Amniotic epithelial cell (primary cell): Measurements from ENCODE around the gene LRRC36.
"Not testable (repeated sequence)": the region's sequence is repeated elsewhere in the genome, so short reads cannot be mapped to it uniquely, and the experiment has no call there.

Experiments
- DNase-seq: peaks from one replicate; pipeline ENCODE4 v3.0.0-alpha.2; 2010; ENCODE audit warnings: low read depth

Gene LRRC36

DNA sequence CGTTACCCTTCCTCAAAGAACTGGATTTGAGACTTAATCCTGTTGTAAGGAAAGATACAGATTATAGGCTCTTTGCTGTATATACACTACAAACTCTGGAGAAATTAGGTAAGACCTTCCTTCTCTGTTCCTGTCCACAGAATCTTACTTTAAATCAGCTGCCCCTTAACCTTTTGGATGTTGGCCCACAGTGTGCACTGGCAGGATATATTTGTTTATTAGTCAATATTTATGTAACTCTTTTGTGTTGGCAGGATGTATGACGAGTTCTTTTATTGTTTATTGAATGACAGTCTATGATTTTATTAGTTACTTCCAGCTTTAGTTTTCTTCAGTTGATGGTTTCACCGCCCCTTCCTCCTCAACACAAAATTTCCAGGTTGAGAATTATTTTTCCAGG lies 19.7 kb downstream of the LRRC36 start:
- no peak for DNase-seq

DNA sequence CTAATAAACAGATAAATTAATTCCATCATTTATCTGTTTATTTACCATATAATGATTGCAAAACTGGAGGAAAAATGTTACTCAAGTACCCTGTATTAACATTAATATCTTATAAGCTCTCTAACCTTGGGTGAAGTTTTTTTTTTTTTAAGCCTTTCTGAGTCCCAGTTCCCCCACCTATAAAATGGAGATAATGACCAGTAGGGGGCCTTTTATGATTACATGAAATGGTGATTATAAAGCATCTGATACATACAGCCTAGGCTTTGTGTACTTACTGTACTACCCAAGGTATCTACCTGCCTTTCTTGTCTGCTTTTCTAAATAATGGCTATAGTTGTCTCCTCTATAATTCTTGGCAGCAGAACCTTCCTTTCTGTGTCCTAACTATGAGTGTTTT lies 22.6 kb downstream of the LRRC36 start:
- DNase-seq = peak; percentile 26

DNA sequence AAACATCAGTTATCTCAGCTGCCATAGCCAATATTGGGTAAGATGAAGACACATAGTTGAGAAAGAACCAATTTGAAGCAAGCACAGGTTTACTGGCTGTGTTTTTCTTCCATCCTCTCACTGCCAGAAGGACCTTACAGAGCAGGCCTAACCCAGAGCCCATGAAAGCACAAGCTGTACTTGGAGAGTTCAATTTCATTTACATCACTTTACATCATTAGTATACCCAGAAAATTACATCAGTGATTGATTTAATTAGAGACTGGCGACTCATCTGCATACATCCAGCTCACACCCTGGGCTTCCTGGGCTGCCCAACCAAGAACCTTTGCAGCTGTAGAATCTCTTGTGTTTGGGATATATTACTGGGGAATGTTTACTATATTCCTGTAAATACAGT lies 23.7 kb downstream of the LRRC36 start:
- DNase-seq = no peak

DNA sequence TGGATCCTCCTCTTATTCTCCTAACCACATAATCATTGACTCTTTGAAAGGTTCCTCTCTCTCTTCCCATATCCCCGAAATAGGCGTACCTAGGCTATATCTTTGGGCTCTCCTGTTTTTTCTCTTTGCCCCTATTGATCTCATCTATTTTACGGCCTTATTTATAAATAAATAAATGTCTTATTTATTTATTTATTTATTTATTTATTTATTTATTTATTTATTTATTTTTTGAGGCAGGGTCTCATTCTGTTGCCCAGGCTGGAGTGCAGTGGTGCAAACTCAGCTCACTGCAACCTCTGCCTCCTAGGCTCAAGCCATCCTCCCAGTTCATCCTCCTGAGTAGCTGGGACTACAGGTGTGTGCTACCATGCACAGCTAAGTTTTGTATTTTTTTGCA lies 25.8 kb downstream of the LRRC36 start:
- not testable (repeated sequence) for DNase-seq

DNA sequence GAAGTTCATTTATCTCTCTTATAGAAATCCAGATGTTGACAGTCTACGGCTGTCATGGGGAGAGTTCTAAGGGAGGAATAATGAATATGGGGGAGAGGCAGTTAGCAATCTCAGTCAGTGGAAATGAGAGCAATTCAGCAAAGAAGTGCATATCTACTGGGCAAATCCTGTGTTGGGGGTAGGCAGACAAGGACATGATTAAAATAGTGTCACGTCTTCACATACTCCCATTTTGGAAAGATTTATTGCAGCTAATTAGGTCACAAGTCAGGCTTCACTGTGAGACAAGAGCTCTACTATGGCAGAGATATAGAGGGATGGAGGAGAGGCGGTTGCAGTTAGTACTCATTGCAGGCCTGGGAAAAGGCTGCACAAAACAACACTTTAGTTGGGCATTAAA lies 29.8 kb downstream of the LRRC36 start:
- no peak for DNase-seq

DNA sequence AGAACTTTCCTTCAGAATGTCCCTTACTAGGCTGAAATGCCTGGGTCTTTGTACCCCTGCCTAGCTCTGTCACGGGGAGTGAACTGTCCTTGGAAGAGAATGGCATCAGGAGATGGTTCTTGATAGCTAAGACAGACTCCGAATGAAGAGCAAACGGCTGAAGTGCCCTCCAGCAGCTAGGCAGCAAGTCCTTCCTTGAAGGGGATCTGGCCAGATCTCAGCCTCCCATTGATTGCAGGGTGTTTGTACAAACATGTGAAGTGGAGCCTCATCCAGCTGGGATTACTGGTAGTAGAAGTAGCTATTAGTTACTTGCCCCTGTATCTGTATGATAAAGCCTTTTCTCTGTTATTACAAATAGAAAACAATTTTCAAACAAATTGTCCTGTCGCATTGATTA lies 30.9 kb downstream of the LRRC36 start:
- DNase-seq = no peak

DNA sequence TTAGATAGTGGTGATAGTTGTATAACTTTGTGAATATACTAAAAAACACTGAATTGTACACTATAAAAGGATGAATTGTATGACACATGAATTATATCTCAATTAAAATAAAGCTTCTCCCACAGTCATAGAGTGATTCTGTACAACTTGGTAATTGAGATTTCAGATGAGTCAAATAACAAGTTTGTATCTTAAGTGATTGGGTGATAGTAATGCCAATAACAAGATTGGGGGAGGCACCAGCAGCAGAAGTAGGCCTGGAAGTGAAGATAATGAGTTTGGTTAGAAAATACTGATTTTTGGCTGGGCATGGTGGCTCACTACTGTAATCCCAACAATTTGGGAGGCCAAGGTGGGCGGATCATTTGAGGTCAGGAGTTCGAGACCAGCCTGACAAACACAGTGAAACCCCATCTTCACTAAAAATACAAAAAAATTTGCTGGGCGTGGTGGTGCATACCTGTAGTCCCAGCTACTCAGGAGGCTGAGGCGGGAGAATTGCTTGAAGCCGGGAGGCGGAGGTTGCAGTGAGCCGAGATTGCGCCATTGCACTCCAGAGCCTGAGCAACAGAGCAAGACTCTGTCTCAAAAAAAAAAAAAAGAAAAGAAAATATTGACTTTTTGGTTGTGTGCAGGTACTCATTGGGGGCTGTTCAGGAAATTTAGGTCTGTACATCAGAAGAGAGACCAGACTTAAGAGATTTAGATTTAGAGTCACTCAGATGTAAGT lies 33.1 kb downstream of the LRRC36 start:
- DNase-seq = not testable (repeated sequence)

DNA sequence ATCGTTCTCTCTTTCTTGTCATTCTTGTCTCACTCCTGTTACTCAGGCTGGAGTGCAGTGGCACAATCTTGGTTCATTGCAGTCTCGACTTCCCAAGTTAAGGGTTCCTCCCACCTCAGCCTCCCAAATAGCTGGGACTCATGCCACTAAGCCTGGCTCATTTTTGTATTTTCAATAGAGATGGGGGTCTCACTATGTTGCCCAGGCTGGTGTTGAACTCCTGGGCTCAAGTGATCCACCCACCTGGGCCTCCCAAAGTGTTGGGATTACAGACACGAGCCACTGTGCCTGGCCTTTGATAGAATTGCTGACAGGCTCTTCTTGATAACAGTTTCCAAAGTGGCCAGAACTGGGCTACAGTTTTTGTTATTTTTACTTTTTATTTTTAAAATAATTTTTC lies 34.4 kb downstream of the LRRC36 start:
- DNase-seq = no peak

DNA sequence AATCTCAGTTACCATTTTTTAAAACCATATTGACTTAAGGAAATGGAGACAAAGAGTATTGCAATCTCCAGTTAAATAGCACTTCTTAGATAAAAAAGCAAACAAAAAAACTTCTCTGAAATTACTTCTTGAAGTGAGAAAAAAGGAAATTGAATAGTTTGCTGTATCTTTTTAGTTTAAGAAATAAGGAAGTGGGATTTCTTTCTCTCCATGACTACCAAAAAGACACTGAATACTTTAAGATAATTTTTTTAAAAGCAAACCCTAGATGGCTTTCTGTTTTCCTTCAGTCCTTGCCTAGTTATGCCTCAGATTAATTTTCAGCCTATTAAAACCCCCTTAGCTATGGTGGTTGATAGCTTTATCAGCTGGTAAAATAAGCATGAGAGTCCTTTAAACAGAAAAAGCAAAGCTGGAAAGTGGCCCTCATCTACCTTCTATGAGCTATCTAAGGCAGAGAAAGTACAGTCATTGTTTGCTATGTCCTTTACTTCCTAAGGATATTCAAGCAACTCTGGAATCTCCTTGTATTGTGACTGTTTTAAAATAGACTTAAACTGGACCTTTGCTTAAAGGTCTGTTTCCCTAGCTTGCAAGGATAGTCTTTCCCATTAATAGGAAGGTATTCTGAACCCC lies 38.1 kb downstream of the LRRC36 start:
- DNase-seq = no peak

DNA sequence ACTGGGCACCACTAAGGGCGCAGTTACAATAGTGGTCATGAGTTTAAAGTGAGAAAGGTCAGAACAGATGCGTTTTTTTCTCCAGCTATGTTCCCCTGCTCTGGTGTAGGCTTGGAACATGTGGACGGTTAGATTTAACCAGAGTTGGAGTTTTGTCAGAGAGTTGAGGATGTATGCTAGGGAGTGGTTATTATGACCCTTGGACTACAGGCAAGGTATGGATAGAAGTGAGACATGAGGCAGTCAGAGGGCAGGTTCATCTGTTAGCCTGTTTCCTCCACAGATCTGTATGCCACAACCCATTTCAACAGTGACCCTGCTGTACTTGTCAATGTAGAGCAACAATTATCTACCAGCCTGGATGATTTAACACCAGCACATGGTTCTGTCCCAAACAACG lies 44.0 kb downstream of the LRRC36 start:
- DNase-seq = no peak

DNA sequence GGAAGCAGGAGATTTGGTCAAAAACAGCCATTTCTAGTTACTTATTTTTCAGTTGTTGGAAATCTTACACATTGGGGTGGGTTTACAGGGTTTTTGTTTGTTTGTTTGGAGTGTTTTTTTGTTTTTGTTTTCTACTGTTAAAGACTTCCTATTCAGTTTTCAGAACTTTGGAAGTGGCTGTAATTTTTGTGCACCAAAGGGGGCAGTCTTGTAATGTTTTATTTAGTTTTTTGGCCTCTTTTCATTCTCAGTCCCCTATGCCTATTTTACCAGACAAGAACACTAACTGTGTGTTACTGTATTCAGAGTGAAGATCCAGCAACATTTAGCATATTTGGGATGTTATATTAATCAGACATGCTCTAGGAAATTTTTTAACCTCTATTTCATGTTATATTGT lies 46.0 kb downstream of the LRRC36 start:
- DNase-seq = peak; percentile 15

DNA sequence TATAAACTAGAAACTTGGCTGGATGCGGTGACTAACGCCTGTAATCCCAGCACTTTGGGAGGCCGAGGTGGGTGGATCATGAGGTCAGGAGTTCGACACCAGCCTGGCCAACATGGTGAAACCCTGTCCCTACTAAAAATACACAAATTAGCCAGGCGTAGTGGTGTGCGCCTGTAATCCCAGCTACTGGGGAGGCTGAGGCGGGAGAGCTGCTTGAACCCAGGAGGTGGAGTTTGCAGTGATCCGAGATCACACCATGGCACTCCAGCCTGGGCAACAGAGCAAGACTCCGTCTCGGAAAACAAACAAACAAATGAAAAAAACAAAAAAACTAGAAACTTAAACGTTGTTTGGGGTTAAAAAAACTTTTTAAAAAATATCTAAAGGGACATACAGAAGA lies 49.4 kb downstream of the LRRC36 start:
- DNase-seq = not testable (repeated sequence)

DNA sequence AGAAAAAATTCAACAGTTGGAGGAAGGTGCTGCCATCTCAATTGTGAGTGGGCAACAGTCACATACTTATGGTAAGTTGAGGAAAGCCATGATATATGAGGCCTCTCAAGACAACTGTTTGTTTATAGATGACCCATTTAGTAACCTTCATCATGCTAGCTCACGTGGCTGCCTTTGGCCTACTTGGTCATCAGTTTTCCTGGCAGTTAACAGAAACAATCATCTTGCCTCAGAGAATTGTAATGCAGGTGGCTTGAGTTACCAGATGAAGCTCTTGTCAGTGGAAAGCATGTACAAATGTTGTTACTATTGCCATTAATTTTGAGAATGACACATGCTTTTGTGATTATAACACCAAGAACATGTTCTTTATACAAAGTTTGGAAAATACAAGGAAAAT lies 52.0 kb downstream of the LRRC36 start:
- DNase-seq = peak; percentile 24

DNA sequence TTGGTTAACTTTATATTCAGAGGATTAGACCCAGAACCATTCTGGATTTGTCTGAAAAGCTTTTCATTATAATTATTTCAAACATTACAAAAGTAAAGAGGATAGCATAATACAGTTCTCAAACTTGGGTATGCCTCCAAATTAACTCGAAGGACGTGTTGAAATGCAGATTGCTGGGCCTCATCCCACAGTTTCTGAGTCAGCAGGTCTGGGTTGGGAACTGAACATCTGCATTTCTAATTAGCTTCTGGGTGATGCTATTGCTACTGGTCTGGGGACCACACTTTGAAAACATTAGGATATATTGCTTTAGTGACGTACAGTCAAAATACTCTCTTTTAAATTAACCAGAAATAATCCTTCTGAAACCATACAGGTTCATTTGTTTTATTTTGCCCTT lies 56.7 kb downstream of the LRRC36 start:
- DNase-seq = no peak

DNA sequence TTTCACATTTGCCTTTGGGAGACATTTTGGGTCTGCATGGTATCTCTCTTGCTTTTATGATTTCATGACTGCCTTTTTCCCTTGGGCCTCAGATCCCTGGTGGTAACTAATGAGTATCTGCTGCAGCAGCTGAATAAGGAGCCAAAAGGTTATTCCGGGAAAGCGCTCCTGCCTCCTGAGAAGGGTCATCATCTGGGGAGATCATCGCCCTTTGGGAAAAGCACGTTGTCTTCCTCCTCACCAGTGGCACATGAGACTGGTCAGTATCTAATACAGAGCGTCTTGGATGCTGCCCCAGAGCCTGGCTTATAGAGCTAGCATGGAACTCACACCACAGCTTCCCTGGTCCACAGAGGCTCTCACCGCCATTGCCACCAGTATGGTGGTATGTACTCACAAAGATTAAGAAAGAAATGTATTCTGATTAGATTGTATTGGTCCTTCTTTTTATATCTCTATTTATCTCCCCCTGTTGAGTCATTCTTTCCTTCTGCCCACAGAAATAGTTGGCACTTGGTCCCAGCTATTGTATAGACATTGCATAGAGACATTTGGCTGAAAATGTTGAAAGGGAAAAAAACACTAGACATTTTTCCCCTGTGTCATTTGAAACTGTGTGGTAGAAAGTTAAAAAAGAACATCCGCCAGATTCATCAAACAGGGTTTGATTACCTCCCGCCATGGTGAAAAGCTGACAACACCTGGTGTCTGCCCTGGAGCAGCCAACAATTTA lies 58.3 kb downstream of the LRRC36 start:
- no peak for DNase-seq

DNA sequence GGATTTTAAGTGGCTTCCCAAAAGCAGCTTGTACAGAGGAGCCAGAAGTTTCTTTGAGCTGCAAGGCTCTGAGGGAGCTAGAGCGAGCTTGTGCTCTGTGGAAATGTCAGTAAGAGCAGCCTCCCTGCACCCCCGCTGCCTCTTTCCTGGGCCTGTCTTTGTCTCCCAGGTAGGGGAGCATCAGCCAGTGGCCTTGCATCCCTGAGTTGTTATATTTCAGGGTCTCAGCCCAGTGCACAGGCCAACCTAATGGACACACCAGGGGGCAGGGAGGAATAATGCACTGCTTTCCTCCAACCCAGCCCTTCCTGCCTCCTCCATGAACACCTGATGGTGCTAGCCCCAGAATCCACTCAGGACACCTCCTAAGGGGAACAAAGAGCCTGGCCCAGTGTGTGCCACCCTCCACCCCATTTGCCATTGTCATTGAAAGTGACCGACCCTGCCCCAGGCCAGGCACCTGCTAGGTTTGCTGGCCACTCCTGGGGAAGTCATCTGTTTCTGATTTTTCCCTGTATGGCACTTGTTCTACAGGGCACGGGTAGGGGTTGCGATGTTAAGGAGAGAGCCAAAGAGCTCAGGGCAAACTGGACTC lies 60.3 kb downstream of the LRRC36 start:
- no peak for DNase-seq

DNA sequence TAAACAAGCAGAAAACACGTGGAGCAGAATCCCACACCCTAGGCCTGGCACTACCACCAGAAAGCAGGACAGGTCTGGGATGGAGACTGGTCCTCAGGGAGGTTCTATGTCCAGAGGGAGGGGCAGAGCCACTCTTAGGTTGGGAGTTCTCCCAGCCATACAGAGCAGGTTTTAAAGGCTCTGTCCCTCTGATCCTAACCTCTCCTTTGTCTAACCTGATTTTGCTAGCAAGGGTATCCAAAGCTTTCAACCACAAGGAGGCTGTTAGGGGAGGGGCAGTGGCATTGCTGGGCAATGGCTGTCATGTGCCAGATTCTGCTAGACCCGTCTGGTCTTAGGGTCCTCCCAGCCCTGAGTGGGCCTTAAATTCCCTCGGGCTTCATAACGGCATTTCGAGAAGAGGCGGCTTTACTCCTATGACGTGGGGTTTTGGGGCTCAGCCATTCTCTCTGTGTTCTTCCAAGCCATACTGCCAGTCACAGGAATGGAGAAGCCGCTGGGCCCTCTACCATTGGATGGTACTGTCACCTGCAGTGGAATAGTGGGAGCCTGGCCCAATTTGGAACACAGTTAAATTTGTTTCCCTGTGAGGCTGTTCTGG lies 61.0 kb downstream of the LRRC36 start:
- no peak for DNase-seq

DNA sequence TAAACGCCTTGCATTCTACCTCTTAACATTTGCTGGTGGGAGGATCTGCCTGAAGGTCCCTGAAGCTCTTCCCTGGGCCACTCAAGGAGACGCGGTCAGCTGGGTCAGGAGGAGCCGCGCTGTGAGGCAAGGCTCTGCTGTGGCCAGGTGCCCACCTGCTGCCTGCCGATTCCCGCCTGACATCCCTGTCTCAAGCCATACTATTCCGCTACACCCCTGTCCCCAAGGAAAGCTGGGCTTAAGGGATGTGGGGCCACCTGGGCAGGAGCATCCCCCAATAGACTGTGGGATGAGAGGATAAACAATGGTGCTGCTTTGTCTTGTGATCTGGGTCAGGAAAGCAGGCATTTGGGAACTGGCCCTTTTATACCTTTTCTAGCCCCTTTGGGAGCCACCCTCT lies 61.6 kb downstream of the LRRC36 start:
- no peak for DNase-seq

DNA sequence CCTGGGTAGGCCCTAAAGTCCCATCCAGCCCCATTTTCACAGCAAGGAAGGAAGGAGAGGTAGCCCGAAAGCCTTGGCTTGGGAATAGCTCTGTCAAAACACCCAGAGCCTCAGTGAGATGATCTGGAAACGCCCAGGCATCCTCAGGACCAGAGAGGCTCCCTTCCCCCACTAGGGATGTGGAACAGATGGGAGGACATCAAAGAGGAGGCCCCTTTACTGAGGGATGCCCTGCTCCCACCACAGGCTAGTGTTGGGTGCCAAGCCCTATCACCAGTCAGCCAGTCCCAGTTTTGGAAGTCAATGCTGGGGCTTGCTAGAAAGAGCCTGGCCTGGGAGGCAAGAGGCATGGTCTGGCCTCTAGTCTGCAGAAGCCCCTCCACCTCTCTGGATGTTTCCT lies 62.0 kb downstream of the LRRC36 start:
- no peak for DNase-seq

DNA sequence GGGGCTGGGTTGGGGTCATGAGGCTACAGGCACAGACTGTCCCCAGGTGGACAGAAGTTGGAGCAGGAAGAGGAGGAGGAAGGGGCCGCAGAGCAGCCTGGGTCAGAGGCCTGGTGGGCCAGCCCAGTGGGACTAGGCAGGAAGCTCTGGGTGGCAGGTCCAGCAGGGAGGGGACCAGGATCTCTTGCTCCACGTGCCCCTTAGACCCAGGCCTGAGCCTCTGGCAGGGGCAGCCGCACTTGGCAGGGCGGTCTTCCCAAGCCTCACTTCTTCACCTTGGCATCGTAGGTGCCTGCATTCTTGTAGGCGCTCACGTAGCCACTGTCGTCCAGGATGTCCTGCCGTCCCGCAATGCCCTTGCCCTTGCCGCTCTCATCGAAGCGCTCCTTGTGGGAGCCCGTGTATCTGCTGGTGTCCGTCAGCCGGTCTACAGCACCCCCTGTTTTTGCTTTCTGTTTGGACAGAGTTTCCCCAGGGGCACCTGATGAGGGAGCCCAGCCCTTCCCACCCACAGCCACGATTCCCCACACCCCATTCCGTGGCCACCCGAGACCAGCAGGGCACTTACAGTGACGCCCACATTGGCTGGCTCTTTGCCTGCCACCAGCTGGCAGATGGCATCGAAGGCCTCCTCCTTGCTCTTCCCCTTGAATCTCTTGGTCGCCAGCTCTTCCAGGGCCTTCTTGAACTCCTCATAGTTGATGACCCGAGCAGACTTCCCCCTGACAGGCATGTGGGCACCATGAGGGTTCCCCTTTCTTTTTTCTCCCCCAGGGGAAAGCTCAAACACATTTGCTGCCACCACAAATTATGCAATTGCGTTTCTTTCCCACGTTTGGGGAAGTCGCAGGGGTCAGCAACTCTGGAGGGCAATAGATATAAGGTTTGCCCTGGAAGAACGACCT lies 63.5 kb downstream of the LRRC36 start:
- DNase-seq = no peak

DNA sequence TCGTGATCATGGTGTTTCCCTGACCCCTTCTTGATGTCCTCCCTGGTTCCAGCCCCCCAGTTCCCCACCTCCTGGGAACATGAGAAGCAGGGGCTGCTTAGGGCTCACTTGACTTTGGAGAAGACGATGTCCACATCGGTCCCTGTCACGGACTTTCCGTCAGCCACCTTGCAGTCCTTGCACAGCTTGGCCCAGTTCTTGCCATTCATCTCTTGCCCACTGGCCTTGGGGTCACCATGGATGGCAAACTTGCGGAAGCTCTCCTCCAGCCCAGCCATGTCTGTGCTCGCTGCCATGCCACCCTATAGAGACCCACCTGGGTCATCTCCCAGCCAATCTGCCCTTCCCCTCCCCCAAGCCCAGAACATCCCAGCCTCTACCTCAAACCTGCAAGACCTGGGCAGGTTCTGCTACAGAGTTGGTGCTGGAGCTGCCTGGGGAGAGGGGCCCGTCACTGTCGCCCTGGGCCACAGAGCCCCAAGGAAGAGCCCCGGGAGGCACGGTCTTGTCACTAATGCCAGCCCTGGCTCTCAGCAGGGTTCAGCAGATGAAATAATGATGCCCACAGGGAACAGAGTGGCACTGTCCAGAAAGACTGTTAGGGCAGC lies 64.3 kb downstream of the LRRC36 start:
- DNase-seq = no peak
